Measurements from ENCODE around the gene SEL1L3. TPM values are rescaled to one million over a fixed set of nuclear protein-coding genes. Genes with fewer than 3 reads are reported as not detected.
A peak's percentile ranks its signal among the peaks of the same experiment; 100 is the strongest.

SEL1L3 gene
- total and polyA plus RNA-seq, 2 donors (not counting 1 experiment from before 2014, with no cell fraction given) = 120 to 280 TPM

DNA sequence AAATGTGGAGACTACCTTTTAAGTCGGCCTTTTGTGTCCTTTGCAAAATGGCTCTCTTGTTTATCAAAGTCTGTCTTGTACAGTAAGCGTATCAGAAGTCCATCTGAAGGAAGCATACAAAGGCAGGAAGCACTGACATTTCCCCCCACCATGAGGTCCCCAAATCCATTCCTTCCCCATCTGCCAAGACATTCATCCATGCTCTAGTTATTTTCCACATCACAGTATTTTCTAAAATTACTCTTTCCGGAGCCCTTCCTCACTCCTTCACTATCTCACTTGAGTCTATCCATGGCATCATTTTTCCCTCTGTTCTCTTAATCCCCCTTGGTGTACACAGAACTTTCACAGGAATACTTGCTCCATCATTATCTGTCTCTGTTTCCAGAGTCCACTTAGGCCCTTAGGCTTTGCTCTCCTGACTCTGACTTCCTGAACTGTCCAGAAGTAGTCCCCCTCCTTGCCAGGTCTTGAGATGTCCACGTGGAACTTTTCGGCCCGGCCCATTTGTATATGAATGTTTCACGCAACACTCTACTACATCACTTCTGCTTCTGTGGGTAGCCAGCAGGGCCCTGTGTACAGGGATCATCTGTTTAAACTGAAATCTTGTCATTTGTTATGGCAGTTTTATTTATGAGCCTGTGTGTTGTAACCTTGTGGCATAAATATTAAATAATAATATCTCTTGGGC lies 2.1 kb downstream of the SEL1L3 start:
- Histone ChIP-seq H3K4me3 (ENCODE audit: control extremely low read depth in 1 of 5, extremely low read depth in 1 of 5, insufficient read depth in 1 of 5, low read depth in 2 of 5, low read length in 4 of 5) (peak overlapping the region; percentile 55 to 90 (median 82)), H3K4me1 (ENCODE audit: control insufficient read depth in 2 of 2, insufficient read depth in 2 of 2, low read length in 2 of 2) (peaks cover 78 to 79% of the 10 kb centered on the region in 2 donors), H3K27me3 (replicated peaks in 1 of 4; ENCODE audit: control extremely low read depth in 1 of 4, control insufficient read depth in 3 of 4, insufficient read depth in 4 of 4, low read length in 3 of 4) (no peaks in the 10 kb centered on the region), H2AFZ (ENCODE audit: insufficient read depth, low read depth, low read length, poor library complexity, severe bottlenecking) (no peak overlapping the region), H3K27ac (ENCODE audit: low read length in 2 of 2) (peak overlapping the region; percentile 86 to 88), H3K36me3 (replicated peaks in 1 of 2; ENCODE audit: control extremely low read depth in 1 of 2, control insufficient read depth in 1 of 2, extremely low read depth in 1 of 2, insufficient read depth in 2 of 2, low read length in 1 of 2) (peaks cover 0 to 23% of the 10 kb centered on the region in 2 experiments), H3K9me3 (ENCODE audit: control extremely low read depth in 1 of 3, control insufficient read depth in 2 of 3, insufficient read depth in 1 of 3, low read length in 2 of 3) (no peaks in the 10 kb centered on the region), H3K9ac (ENCODE audit: low read length) (peak overlapping the region; percentile 82), H3K4me2 (replicated peaks; ENCODE audit: low read depth, low read length, poor library complexity, severe bottlenecking) (peak overlapping the region; percentile 78), H3K79me2 (ENCODE audit: control insufficient read depth, insufficient read depth, low read length) (peaks cover 84% of the 10 kb centered on the region), H4K20me1 (ENCODE audit: control insufficient read depth, insufficient read depth, low read length, poor library complexity, severe bottlenecking) (peaks cover 30% of the 10 kb centered on the region)
- DNase-seq = peak; percentile 70
- Mint-ChIP-seq H3K4me1 (peaks cover 81% of the 10 kb centered on the region), H3K27me3 (no peaks in the 10 kb centered on the region), H3K9me3 (ENCODE audit: insufficient read depth) (no peaks in the 10 kb centered on the region), H3K4me3 (peak overlapping the region; percentile 93), H3K27ac (peak overlapping the region; percentile 95)
- intact Hi-C loops (cut with micrococcal nuclease) = loop anchor here (5.0 to 10.0 kb wide), 4 partner anchors 462 to 1132 kb away; partner anchors contain the start of genes RBPJ and TBC1D19
- ChIA-PET POLR2A (interaction anchor here (1.5 to 2.1 kb wide), 3 partner anchors 15 to 53 kb away, joined by 4 to 22 read pairs (median 11); partner anchors contain the start of gene SMIM20), CTCF (interaction anchor here (0.6 to 4.2 kb wide), 10 partner anchors 8 to 550 kb away, joined by 3 to 29 read pairs (median 5); no protein-coding TSS in a partner anchor)
- WGBS (ENCODE audit: insufficient coverage) = 60% methylated on average over 4 of the region's 7 CpGs
- no peak for TF ChIP-seq EZH2 (IDR thresholded peaks at IDR 0.05; ENCODE audit: borderline replicate concordance, insufficient read depth, low read depth, low read length, poor library complexity, severe bottlenecking)
- TF ChIP-seq, protein P1, sequence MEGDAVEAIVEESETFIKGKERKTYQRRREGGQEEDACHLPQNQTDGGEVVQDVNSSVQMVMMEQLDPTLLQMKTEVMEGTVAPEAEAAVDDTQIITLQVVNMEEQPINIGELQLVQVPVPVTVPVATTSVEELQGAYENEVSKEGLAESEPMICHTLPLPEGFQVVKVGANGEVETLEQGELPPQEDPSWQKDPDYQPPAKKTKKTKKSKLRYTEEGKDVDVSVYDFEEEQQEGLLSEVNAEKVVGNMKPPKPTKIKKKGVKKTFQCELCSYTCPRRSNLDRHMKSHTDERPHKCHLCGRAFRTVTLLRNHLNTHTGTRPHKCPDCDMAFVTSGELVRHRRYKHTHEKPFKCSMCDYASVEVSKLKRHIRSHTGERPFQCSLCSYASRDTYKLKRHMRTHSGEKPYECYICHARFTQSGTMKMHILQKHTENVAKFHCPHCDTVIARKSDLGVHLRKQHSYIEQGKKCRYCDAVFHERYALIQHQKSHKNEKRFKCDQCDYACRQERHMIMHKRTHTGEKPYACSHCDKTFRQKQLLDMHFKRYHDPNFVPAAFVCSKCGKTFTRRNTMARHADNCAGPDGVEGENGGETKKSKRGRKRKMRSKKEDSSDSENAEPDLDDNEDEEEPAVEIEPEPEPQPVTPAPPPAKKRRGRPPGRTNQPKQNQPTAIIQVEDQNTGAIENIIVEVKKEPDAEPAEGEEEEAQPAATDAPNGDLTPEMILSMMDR (IDR thresholded peaks at IDR 0.05) = no peak
- ATAC-seq (ENCODE audit: low read depth) = peak; percentile 19
